Neutrophil (primary cell): ENCODE data around the gene MAP3K13.
A peak's percentile ranks its signal among the peaks of the same experiment; 100 is the strongest.

Experiments used
- H3K27ac ChIP-seq: fragments of 200-600 bp; sonication (generic); 2 replicates; pipeline ENCODE4 v1.5.1; 2016; ENCODE audit warnings: mild to moderate bottlenecking, moderate library complexity
- H3K27me3 ChIP-seq: fragments of 200-600 bp; sonication (generic); 2 replicates; pipeline ENCODE4 v1.6.0; 2016; ENCODE audit warnings: mild to moderate bottlenecking
- H3K36me3 ChIP-seq: fragments of 200-600 bp; sonication (generic); 2 replicates; pipeline ENCODE4 v1.5.1; 2017
- H3K4me1 ChIP-seq, 2 experiments: fragments of 200-600 bp in 1 of 2; sonication (generic) in 1 of 2; 1 replicate in 1 of 2; 2 replicates in 1 of 2; pipeline versions ENCODE4 v1.5.1 to v1.6.1; 2013 to 2016; ENCODE audit warnings: low read depth in 1 of 2, low read length in 1 of 2, mild to moderate bottlenecking in 1 of 2, moderate library complexity in 1 of 2; ENCODE audit not compliant: control insufficient read depth in 1 of 2, insufficient read depth in 1 of 2
- H3K4me3 ChIP-seq, 2 experiments: fragments of 200-600 bp in 1 of 2; sonication (generic) in 1 of 2; 1 replicate in 1 of 2; 2 replicates in 1 of 2; pipeline ENCODE4 v1.5.1; 2013 to 2016; ENCODE audit warnings: low read depth in 1 of 2, low read length in 1 of 2, mild to moderate bottlenecking in 1 of 2, moderate library complexity in 1 of 2
- H3K9me3 ChIP-seq: fragments of 200-600 bp; sonication (generic); 2 replicates; pipeline ENCODE4 v1.5.1; 2016
- CTCF ChIP-seq: fragments of 200-600 bp; sonication (generic); IDR thresholded peaks from 2 replicates; pipeline ENCODE4 v1.5.1; 2016; ENCODE audit warnings: antibody characterized with exemption

Gene MAP3K13

DNA sequence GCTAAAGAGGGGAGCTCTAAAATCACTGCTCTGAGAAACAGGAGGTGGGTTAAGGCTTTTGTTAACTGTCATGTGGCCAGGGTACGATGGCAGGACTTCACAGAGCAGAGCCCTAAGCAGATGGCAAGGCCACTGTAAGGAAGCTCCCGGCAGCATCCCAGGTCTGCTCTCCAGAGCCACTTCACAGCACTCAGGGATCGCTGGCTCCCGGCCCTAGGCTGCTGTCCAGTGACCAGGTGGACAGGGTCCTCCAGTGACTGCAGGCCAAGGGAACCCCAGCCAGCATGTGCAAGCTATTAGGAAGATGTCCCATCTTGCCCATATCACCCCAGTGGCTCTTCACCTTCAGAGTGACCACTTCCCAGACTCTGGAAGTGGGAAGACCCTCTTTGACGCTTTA lies 125.5 kb downstream of the MAP3K13 start:
- peaks cover 25% of the 10 kb centered on the region for H3K36me3 ChIP-seq
- no peak for TF ChIP-seq CTCF
- no peaks in the 10 kb centered on the region for H3K4me1 ChIP-seq
- H3K4me3 ChIP-seq = no peak overlapping the region
- no peaks in the 10 kb centered on the region for H3K27me3 ChIP-seq
- no peak overlapping the region for H3K27ac ChIP-seq
- no peaks in the 10 kb centered on the region for H3K9me3 ChIP-seq

DNA sequence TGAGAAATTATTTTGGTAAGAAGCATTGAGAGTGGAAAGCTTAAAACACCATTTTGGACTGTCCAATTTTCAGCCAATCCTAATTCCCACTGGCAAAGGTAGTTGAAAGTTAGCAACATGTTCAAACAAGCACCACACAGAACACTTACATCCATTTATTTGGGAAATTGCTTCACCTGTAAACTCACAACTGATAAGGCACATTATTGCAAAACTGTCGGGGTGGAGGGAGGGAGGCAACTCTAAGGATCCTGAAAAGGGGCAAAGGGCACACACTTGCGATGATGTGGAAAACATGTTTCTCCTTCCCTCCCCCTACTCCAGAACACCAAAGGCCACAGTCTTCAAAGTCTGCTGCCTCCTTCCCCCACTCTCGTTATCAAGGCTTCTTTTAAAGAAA lies 126.5 kb downstream of the MAP3K13 start:
- Histone ChIP-seq H3K9me3 (no peaks in the 10 kb centered on the region), H3K4me1 (no peaks in the 10 kb centered on the region), H3K27me3 (no peaks in the 10 kb centered on the region), H3K4me3 (no peak overlapping the region), H3K27ac (no peak overlapping the region), H3K36me3 (peaks cover 35% of the 10 kb centered on the region)
- TF ChIP-seq CTCF = no peak

- Histone ChIP-seq H3K27ac (no peak overlapping the region), H3K36me3 (peaks cover 43% of the 10 kb centered on the region), H3K4me1 (no peaks in the 10 kb centered on the region), H3K4me3 (no peak overlapping the region), H3K9me3 (no peaks in the 10 kb centered on the region), H3K27me3 (no peaks in the 10 kb centered on the region)
- no peak for TF ChIP-seq CTCF
Observed at GRCh38 chr3:185490241-185490640, 127.3 kb downstream of the MAP3K13 start.

DNA sequence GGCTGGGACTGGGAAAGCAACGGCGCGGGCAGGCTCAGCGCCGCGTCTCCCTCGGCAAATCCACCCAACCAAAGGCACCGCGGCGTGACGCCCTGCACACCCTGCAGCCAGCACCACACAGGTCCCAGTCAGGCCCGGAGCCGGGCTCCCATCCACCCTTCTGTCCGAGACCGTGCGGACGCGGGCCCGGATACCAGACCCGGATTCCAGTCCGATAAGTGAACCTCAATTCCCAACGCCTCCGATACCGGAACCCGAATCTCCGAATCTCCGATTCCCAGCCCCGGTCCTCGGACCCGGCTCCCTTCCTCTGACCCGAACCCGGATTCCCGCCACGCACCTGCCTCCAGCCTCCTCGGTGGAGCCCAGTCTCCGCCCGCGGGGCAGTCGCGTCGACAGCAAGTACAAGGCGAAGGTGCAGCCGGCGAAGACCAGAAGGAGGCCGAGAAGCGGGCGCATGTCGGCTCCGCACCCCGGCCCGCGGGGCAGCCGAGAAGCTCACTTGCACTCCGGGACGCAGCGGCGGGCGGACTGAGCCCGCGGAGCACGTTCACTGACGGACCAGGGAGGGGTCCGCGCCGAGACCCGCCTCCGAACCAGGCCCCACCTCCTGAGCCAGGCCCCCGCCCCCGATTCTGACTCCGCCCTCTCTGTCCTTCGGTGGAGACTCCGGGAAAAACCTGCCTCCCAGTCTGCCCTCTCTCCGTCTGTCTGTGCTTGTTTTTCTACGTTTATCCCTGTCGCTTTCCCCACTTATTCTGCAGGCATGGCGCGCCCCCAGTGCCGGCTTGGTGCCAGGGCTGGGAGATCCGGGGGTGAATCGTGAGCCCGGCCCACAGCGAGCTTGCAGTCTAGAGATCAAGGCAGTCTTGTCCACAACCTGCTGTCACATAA lies 135.8 kb downstream of the MAP3K13 start, which contains the start of gene TMEM41A:
Gene TMEM41A (minus strand): TSS at position 533 of the 894 bp plus-strand sequence. CDS start 74 bp downstream, at position 459.
- Histone ChIP-seq H3K9me3 (no peaks in the 10 kb centered on the region), H3K4me3 (peak within 1 kb of the TSS; percentile 70 to 83), H3K27me3 (peaks cover 7% of the 10 kb centered on the region), H3K27ac (peak within 1 kb of the TSS; percentile 53), H3K36me3 (peaks cover 25% of the 10 kb centered on the region), H3K4me1 (peaks cover 12 to 17% of the 10 kb centered on the region in 2 experiments)
- no peak for TF ChIP-seq CTCF

DNA sequence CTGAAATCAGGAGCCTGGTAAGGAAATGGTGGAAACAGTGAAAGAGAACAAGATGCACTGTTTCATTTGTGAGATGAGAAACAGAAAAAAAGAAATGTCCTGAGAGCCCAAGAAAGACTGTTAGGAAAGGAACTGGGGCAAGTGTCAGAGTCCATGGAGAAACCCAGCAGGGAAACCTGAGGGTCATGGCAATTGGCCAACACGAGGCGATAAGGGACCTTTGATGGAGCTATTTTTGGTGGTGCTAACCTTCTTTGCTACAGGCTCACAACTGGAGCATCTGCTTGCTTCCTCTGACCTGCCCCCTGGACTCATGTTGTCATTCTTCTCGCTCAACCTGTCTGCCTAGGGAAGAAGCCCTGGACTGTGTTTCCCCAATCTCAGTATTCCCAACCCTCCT lies 140.1 kb downstream of the MAP3K13 start:
- H3K9me3 ChIP-seq = no peaks in the 10 kb centered on the region
- peaks cover 7% of the 10 kb centered on the region for H3K27me3 ChIP-seq
- no peak overlapping the region for H3K27ac ChIP-seq
- no peak overlapping the region for H3K4me3 ChIP-seq
- H3K36me3 ChIP-seq = no peaks in the 10 kb centered on the region
- no peak for TF ChIP-seq CTCF
- peaks cover 6 to 12% of the 10 kb centered on the region in 2 experiments for H3K4me1 ChIP-seq
